CD14-positive monocyte (primary cell): ENCODE data around the gene GRB14. TPM values are rescaled to one million over a fixed set of nuclear protein-coding genes. Genes with fewer than 3 reads are reported as not detected.

Experiments
- DNase-seq, 3 donors: peaks; one replicate each; pipeline ENCODE4 v3.0.0-alpha.2; 2011 to 2022
- H2AFZ ChIP-seq: 2 replicates; pipeline ENCODE4 v1.6.0; 2012; ENCODE audit warnings: mild to moderate bottlenecking, low read depth, low read length, inconsistent platforms; ENCODE audit not compliant: insufficient read depth, poor library complexity, severe bottlenecking
- H3K27ac ChIP-seq, 2 donors: 1 replicate in 1 of 2; 2 replicates in 1 of 2; pipeline ENCODE4 v1.5.1; 2012 to 2013; ENCODE audit warnings: low read length in 2 of 2, control low read depth in 1 of 2, inconsistent platforms in 1 of 2, low read depth in 1 of 2, mild to moderate bottlenecking in 1 of 2
- H3K27me3 ChIP-seq, 2 donors: one replicate each; pipeline versions ENCODE4 v1.6.0 to v1.6.1; 2011 to 2013; ENCODE audit warnings: low read length in 2 of 2; ENCODE audit not compliant: control insufficient read depth in 2 of 2, insufficient read depth in 2 of 2
- H3K36me3 ChIP-seq, 2 donors: replicated peaks in 1 of 2; 1 replicate in 1 of 2; 2 replicates in 1 of 2; pipeline versions ENCODE4 v1.5.1 to v1.6.1; 2012 to 2013; ENCODE audit warnings: low read length in 2 of 2, control low read depth in 1 of 2, inconsistent platforms in 1 of 2, mild to moderate bottlenecking in 1 of 2; ENCODE audit not compliant: insufficient read depth in 2 of 2, control insufficient read depth in 1 of 2
- H3K4me1 ChIP-seq, 2 donors: 1 replicate in 1 of 2; 2 replicates in 1 of 2; pipeline versions ENCODE4 v1.5.1 to v1.6.1; 2012 to 2013; ENCODE audit warnings: low read length in 2 of 2, control low read depth in 1 of 2, inconsistent platforms in 1 of 2, mild to moderate bottlenecking in 1 of 2, moderate library complexity in 1 of 2; ENCODE audit not compliant: insufficient read depth in 2 of 2, control insufficient read depth in 1 of 2
- H3K4me2 ChIP-seq: replicated peaks from 2 replicates; pipeline ENCODE3; 2012; ENCODE audit warnings: low read length, moderate library complexity, mild to moderate bottlenecking; ENCODE audit not compliant: poor library complexity, severe bottlenecking; ENCODE audit errors: extremely low read depth
- H3K4me3 ChIP-seq, 3 experiments: fragments of 200-600 bp in 1 of 3; sonication (generic) in 1 of 3; replicated peaks in 1 of 3; 1 replicate in 2 of 3; 2 replicates in 1 of 3; pipeline ENCODE4 v1.5.1; 2011 to 2013; ENCODE audit warnings: low read length in 3 of 3, mild to moderate bottlenecking in 3 of 3, control low read depth in 2 of 3, low read depth in 2 of 3, inconsistent platforms in 1 of 3, moderate library complexity in 1 of 3
- H3K79me2 ChIP-seq: 2 replicates; pipeline ENCODE4 v1.6.0; 2012; ENCODE audit warnings: mild to moderate bottlenecking, control low read depth, inconsistent platforms, low read length, moderate library complexity; ENCODE audit not compliant: insufficient read depth
- H3K9ac ChIP-seq: 2 replicates; pipeline ENCODE4 v1.6.0; 2017; ENCODE audit warnings: low read length, mild to moderate bottlenecking; ENCODE audit not compliant: insufficient read depth, poor library complexity, severe bottlenecking
- H3K9me3 ChIP-seq, 2 donors: replicated peaks in 1 of 2; 1 replicate in 1 of 2; 2 replicates in 1 of 2; pipeline versions ENCODE4 v1.5.1 to v1.6.1; 2012 to 2013; ENCODE audit warnings: low read length in 2 of 2, control low read depth in 1 of 2; ENCODE audit not compliant: control insufficient read depth in 1 of 2, insufficient read depth in 1 of 2
- H4K20me1 ChIP-seq: 2 replicates; pipeline ENCODE4 v1.6.0; 2012; ENCODE audit warnings: mild to moderate bottlenecking, low read length, control low read depth, moderate library complexity; ENCODE audit not compliant: insufficient read depth
- H3K27ac Mint-ChIP-seq, 7 donors: one replicate each; pipeline ENCODE4 v1.8.0; 2020; ENCODE audit warnings: mild to moderate bottlenecking in 7 of 7, mixed read lengths in 7 of 7, moderate library complexity in 6 of 7, inconsistent platforms in 2 of 7
- H3K27me3 Mint-ChIP-seq, 3 donors: one replicate each; pipeline ENCODE4 v1.8.0; 2021 to 2022; ENCODE audit warnings: low read depth in 3 of 3, mild to moderate bottlenecking in 3 of 3, mixed read lengths in 3 of 3, moderate library complexity in 3 of 3, inconsistent platforms in 1 of 3
- H3K36me3 Mint-ChIP-seq, 2 donors: one replicate each; pipeline ENCODE4 v1.8.0; 2020; ENCODE audit warnings: mixed read lengths in 2 of 2, inconsistent platforms in 1 of 2, mild to moderate bottlenecking in 1 of 2
- H3K4me1 Mint-ChIP-seq: one replicate; pipeline ENCODE4 v1.8.0; 2020; ENCODE audit warnings: mild to moderate bottlenecking, mixed read lengths
- H3K4me3 Mint-ChIP-seq, 2 donors: one replicate each; pipeline ENCODE4 v1.8.0; 2020; ENCODE audit warnings: mild to moderate bottlenecking in 2 of 2, mixed read lengths in 2 of 2, moderate library complexity in 1 of 2
- H3K9me3 Mint-ChIP-seq, 7 donors: one replicate each; pipeline ENCODE4 v1.8.0; 2020 to 2022; ENCODE audit warnings: mixed read lengths in 7 of 7, mild to moderate bottlenecking in 6 of 7, moderate library complexity in 6 of 7, inconsistent platforms in 2 of 7
- WGBS: methylation state at CpG from one replicate; pipeline ENCODE4 v1.1.5; 2013; ENCODE audit warnings: missing lambda C conversion rate; ENCODE audit not compliant: insufficient coverage; 5-methylcytosine and 5-hydroxymethylcytosine counted together
- intact Hi-C, 2 donors: fragments of 100-400 bp; cut with micrococcal nuclease; formaldehyde crosslinking; loops; one replicate each; pipeline versions ENCODE4 v1.15.0 to v1.15.1; 2023
- polyA plus RNA-seq, 3 donors: library from polyadenylated mRNA; depleted of rRNA in 1 of 3; unstranded in 2 of 3; stranded (reverse) in 1 of 3; fragments of 300-500 nt in 2 of 3; fragments of >200 nt in 1 of 3; fragmentation: Illumina TruSeq in 2 of 3; gene quantifications; 1 replicate in 2 of 3; 2 replicates in 1 of 3; pipeline ENCODE4 v1.2.3, GENCODE V29; 2012 to 2021
- TF ChIP-seq, protein P1 (sequence below): fragments of 200-600 bp; IDR thresholded peaks from one replicate; pipeline ENCODE4 v1.8.0; 2022; ENCODE audit warnings: antibody characterized with exemption, mild to moderate bottlenecking

The GRB14 gene
- polyA plus RNA-seq, 3 donors, result 0.20 to 0.28 TPM; not detected in 1

DNA sequence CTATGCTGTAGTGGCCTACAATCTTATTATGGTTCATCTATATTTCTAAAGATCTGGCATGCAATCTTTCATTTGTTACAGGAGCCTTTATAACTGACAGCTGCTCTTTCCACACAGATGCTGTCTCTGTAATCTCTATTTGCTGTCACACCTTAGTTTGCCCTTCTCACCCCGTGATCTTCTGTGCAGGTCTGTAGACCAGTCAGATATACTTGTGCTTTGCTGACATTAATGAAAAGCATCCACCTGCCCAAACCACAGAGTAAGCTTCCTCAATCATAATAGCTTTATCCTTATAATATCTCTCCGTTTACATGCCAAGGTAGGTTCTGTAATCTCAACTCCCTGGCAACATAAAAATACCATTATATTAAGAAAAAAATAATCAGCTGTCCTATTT is 122.4 kb downstream of the GRB14 start:
- DNase-seq, result no peak
- H3K9me3 ChIP-seq, result no peaks in the 10 kb centered on the region
- Mint-ChIP-seq H3K4me3 (no peak overlapping the region), H3K27ac (no peak overlapping the region), H3K27me3 (no peaks in the 10 kb centered on the region), H3K9me3 (no peaks in the 10 kb centered on the region), H3K36me3 (no peaks in the 10 kb centered on the region), H3K4me1 (no peaks in the 10 kb centered on the region)
- H4K20me1 ChIP-seq, result no peaks in the 10 kb centered on the region
- WGBS, result 100% methylated on average over 1 of the region's 2 CpGs
- no peaks in the 10 kb centered on the region for H3K79me2 ChIP-seq
- H3K4me2 ChIP-seq, result no peak overlapping the region
- H3K4me3 ChIP-seq, result no peak overlapping the region
- H2AFZ ChIP-seq, result no peak overlapping the region
- TF ChIP-seq, protein P1, sequence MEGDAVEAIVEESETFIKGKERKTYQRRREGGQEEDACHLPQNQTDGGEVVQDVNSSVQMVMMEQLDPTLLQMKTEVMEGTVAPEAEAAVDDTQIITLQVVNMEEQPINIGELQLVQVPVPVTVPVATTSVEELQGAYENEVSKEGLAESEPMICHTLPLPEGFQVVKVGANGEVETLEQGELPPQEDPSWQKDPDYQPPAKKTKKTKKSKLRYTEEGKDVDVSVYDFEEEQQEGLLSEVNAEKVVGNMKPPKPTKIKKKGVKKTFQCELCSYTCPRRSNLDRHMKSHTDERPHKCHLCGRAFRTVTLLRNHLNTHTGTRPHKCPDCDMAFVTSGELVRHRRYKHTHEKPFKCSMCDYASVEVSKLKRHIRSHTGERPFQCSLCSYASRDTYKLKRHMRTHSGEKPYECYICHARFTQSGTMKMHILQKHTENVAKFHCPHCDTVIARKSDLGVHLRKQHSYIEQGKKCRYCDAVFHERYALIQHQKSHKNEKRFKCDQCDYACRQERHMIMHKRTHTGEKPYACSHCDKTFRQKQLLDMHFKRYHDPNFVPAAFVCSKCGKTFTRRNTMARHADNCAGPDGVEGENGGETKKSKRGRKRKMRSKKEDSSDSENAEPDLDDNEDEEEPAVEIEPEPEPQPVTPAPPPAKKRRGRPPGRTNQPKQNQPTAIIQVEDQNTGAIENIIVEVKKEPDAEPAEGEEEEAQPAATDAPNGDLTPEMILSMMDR, result no peak
- H3K27ac ChIP-seq, result no peak overlapping the region
- no peaks in the 10 kb centered on the region for H3K27me3 ChIP-seq
- no peaks in the 10 kb centered on the region for H3K36me3 ChIP-seq
- no peaks in the 10 kb centered on the region for H3K4me1 ChIP-seq
- no peak overlapping the region for H3K9ac ChIP-seq
- intact Hi-C loops, result no loop called here

DNA sequence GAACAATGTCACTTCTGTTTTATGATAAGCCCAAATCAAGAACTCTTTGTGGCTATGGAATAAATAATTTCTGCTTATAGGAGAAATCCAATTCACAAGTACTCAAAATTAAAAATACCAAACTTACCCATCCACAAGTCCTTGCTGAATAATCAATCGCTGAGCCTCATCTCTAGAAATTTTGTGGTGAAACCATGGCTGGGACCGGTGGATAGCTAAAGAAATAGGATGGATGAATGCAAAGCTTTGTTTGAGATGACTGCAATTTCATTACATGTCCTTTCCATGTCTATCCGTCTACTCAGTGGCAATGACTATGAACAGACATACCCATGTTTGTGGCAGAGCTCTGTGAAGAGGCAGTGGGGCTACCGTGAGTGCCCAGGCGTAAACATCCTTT is 124.4 kb downstream of the GRB14 start:
- Histone ChIP-seq H3K4me1 (no peaks in the 10 kb centered on the region), H3K79me2 (no peaks in the 10 kb centered on the region), H3K27ac (no peak overlapping the region), H2AFZ (no peak overlapping the region), H3K9me3 (no peaks in the 10 kb centered on the region), H3K9ac (no peak overlapping the region), H3K36me3 (no peaks in the 10 kb centered on the region), H3K27me3 (no peaks in the 10 kb centered on the region), H3K4me2 (no peak overlapping the region), H3K4me3 (no peak overlapping the region), H4K20me1 (no peaks in the 10 kb centered on the region)
- Mint-ChIP-seq H3K9me3 (no peaks in the 10 kb centered on the region), H3K27me3 (no peaks in the 10 kb centered on the region), H3K36me3 (no peaks in the 10 kb centered on the region), H3K27ac (no peak overlapping the region), H3K4me3 (no peak overlapping the region), H3K4me1 (no peaks in the 10 kb centered on the region)
- TF ChIP-seq, protein P1, result no peak
- WGBS, result 100% methylated on average over 2 of the region's 5 CpGs
- intact Hi-C loops, result no loop called here
- DNase-seq, result no peak
